ENCODE measurements around the gene TOP2A. TPM values are rescaled to one million over a fixed set of nuclear protein-coding genes. Genes with fewer than 3 reads are reported as not detected.

The TOP2A gene, protein sequence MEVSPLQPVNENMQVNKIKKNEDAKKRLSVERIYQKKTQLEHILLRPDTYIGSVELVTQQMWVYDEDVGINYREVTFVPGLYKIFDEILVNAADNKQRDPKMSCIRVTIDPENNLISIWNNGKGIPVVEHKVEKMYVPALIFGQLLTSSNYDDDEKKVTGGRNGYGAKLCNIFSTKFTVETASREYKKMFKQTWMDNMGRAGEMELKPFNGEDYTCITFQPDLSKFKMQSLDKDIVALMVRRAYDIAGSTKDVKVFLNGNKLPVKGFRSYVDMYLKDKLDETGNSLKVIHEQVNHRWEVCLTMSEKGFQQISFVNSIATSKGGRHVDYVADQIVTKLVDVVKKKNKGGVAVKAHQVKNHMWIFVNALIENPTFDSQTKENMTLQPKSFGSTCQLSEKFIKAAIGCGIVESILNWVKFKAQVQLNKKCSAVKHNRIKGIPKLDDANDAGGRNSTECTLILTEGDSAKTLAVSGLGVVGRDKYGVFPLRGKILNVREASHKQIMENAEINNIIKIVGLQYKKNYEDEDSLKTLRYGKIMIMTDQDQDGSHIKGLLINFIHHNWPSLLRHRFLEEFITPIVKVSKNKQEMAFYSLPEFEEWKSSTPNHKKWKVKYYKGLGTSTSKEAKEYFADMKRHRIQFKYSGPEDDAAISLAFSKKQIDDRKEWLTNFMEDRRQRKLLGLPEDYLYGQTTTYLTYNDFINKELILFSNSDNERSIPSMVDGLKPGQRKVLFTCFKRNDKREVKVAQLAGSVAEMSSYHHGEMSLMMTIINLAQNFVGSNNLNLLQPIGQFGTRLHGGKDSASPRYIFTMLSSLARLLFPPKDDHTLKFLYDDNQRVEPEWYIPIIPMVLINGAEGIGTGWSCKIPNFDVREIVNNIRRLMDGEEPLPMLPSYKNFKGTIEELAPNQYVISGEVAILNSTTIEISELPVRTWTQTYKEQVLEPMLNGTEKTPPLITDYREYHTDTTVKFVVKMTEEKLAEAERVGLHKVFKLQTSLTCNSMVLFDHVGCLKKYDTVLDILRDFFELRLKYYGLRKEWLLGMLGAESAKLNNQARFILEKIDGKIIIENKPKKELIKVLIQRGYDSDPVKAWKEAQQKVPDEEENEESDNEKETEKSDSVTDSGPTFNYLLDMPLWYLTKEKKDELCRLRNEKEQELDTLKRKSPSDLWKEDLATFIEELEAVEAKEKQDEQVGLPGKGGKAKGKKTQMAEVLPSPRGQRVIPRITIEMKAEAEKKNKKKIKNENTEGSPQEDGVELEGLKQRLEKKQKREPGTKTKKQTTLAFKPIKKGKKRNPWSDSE (N-terminal part only)
- 345 and 397 TPM in 2 replicates for polyA plus RNA-seq (2014; cell fraction: cytosol; rRNA removed)
- polyA plus RNA-seq (2014; cell fraction: nucleus; rRNA removed), result 344 and 450 TPM in 2 replicates

DNA sequence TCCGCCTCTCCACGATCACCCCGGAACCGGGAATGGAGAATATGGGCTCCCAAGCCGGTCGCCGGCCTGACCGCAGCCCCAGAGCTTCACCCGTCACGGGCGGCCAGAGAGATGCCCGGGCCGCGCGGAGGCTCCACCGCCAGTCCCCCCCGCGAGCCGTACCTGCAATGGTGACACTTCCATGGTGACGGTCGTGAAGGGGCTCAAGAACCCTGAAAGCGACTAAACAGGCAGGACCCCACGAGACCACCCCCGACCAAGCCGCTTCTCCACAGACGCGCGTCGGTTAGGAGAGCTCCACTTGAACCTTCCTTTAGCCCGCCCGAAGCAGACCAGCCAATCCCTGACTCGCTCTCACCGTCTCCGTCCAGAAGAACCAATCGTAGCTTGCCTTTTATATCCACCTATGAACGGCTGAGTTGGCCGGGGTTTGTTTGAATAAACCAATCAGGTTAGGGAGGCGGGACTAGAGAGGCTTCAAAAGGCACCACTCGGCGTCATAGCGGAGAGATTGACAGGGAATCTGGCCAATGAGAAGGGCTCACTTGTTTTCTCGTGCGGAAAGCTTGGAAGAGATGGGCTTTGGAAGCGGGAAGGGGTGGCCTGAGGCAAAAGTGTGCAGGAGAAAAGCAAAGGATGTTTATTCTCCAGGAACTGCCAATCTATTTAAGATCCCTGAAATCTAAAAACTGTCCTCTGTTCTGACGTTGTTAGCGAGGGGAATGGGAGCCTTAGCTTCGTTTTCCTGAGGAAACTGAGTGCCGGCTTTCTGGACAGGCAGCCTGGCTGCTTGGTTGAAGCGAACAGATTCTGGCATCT is at the start of gene TOP2A:
TSS of gene TOP2A (minus strand) at position 288 of the 819 bp plus-strand sequence. CDS start at position 183, 105 bp downstream.
- peak; percentile 100 for DNase-seq (ENCODE audit: low spot score)

DNA sequence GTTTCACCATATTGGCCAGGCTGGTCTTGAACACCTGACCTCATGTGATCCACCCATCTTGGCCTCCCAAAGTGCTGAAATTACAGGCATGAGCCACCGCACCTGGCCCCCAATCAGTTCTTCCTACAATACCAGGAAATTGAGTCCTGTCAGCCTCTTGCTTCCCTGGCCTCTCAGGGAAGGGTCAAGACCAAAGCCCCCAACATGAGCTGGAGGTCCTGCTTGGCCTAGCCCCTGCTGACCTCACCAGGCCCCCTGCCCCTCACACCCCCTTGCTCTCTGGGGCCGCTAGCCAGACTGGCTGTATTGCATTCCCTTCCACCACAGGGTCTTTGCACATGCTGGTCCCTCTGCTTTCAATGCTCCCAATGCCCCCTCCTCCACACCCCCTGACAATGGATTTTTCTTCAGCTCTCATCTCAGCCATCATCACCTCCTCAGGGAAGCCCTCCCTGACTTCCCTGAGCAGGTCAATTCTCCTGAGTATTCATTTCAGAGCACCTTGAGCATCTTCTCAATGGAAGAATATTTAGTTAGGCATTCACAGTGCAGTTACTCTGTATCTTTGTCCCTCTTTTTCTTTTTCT is 49.7 kb upstream of the TOP2A start:
- no peak for DNase-seq (ENCODE audit: low spot score)

DNA sequence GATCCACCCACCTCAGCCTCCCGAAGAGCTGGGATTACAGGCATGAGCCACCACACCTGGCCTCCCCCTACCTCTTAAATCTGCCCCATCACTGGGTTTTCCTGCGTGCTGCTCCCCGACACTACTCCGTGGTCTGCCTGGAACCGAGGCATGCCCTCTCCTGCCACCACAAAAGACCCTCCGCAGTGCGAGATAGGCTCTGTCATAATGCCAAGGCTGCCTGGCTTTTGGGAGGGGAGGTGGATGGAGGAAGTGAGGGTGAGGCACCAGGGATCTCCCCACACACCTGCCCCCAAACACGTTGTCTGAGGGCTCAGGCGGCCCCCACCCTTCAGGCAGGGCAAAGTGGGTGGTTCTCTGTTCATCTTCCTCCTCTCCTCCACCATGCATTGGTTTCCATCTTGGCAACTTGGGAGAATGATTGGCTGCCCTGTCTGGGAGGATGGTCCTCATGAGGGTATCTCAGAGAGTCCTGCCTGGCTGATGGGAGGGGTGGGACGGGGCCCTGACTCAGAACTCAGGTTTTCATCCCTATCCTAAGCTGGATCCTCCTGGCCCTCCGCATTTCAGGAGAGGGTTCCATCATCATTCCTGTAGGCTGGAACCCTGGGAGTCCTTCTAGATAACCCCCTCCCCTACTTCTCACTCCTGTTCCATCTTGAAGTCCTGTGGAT is 48.7 kb upstream of the TOP2A start:
- no peak for DNase-seq (ENCODE audit: low spot score)

DNA sequence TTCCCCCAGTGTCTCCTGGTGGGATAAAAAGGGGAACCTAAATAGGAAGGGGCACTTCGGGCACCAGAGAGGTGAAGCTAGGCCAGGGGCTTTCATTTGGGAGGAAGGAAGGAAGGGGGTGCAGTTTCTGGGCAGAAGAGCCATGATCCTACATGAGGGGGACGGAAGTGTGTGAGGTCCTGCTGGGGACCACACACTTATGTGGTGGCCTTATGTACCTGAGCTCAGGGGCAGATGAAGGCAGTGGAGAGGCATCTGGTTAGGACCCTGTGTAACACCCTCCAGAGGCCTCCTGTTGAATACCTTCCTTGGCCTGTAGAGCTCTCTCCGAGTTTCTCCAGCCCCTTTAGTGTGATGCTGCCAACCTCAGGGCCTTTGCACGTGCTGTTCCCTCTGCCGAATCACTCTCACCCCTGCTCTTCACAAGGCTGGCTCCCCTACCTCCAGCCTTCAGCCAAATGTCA is 46.7 kb upstream of the TOP2A start:
- DNase-seq (ENCODE audit: low spot score), result no peak

DNA sequence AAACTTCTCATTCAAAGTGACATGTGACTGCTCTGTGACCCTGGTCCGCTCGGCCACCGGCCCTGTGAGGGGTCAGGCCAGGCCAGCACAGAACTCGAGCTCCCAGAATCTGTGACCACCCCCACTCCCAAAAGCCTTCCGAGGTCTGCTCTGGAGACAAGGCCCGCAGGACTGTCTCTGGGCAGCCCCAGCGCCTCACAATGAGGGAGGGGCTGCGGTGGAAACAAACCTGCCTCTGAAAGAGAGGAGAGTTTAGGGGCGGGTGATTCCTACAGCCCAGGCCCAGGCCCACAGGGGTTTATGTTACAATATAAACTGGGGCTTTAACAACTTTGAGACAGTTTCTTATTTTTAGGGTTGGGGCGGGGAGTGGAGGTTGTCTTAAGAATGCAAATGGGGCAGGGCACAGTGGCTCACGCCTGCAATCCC is 45.4 kb upstream of the TOP2A start:
- DNase-seq (ENCODE audit: low spot score), result peak; percentile 34

DNA sequence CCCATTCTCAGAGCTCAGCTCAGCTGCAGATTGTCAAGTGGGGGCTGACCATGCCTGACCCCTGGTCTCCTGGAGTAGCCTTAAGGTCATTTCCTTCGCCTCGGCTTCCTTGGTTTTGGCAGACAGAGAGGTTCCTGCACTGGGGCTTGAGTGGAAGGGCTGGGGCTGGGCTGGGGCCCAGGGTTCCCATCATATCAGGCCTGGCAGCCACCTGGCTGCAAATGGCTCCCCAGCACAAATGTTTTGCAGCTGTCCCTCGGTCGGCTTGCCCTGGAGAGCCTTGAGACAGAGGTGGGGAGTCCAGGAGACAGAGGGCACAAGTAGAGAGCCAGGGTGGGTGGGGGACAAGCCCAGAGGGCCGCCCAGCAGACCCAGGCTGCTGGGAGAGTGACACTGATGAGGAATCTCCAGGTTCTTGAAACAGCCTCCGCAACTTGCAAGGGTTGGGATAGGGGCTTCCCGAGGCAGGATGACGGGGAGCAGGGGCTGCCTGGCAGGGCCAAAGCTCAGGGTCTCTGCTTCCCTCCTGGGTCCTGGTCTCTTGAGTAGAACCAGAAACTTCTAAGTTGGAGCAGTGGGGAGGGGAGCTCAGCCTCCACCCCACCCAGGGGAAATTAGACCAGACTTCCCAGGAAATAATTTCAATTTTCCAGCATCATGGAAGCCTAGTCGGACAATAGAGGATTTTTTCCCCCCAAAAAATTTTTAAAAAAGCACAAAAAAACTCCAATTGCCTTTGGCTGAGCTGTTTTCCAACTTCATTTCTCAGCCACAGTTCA is 44.8 kb upstream of the TOP2A start:
- peak; percentile 42 for DNase-seq (ENCODE audit: low spot score)

DNA sequence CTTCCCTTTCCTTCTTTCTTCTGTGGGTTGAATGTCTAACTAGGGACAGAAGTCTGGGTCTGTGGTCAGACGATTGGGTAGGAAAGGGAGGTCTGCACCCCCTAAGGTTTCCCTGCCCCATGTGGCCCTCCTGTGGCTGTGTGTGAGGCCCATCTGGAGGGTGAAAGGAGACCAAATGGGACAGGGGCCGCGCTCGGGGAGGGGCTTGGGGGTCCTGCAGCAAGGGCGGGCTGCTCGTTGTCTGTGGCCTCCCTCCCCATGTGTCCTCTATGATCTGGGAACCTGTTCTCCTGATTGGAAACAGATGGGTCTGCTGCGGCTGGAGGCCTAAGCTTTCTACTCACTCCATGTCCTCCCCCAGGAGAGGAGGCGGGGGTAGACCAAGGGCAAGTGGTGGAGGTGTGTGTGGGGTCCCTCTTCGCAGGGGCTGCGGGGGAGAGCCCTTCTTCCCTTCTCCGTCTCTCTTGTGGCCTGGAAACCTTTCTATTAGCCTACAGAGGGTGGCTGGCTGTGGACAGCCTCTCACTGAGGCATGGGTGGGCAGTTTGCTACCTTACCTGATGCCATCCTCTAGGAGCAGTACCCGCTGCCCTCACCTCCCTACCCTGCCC is 44.1 kb upstream of the TOP2A start:
- DNase-seq (ENCODE audit: low spot score), result peak; percentile 88

DNA sequence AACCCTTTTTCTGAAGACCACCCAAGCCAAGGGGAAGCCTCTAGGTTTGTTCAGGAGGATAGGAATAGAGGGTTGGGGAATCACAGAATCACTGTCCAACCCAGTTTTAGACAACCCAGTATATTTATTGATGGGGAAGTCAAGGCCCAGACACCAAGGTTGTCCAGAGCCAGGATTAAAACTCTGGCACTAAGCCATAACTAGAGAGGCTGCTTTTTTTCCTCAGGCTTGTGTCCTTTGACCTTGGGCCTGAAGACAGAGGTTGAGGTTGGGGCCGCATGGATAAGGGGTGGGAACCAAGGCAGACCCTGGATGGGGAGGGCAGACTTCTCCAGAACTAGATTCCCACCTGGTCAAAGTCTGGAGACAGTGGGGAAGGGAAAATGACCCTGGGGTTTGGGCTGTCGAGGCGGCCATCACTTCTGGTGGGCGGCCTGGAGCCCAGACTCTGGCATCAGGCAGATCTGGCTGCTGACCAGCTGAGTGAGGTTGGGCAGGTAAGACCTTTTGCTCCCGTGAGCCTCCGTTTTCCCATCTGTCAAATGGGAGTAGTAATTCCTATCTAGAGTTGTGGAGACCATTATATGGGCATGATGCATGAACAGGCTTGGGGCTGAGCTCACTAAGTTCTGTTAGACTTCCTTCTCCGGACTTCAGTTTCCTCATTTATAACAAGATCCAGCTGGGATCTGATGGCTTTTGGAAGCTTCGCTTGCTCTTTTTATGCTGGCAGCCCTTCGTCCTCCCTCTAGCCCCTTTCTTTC is 43.5 kb upstream of the TOP2A start:
- DNase-seq (ENCODE audit: low spot score), result peak; percentile 41

DNA sequence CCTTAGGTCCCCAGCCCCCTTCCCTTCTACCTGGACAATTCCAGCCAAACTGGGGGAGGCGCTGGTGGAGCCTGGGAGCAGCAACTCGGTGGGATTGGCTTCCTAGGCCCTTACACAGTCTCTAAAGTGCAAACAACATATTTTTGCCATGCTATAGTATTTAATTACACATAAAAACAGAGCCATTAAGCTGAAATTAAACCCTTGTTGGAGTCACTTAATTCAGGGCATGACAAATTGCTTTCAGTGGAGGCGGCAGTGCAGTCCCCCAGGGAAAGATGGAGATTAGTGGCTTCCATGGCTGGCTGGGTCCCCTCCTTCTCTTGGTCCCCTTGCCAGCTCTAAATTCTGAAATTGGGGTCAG is 42.9 kb upstream of the TOP2A start:
- peak; percentile 75 for DNase-seq (ENCODE audit: low spot score)

DNA sequence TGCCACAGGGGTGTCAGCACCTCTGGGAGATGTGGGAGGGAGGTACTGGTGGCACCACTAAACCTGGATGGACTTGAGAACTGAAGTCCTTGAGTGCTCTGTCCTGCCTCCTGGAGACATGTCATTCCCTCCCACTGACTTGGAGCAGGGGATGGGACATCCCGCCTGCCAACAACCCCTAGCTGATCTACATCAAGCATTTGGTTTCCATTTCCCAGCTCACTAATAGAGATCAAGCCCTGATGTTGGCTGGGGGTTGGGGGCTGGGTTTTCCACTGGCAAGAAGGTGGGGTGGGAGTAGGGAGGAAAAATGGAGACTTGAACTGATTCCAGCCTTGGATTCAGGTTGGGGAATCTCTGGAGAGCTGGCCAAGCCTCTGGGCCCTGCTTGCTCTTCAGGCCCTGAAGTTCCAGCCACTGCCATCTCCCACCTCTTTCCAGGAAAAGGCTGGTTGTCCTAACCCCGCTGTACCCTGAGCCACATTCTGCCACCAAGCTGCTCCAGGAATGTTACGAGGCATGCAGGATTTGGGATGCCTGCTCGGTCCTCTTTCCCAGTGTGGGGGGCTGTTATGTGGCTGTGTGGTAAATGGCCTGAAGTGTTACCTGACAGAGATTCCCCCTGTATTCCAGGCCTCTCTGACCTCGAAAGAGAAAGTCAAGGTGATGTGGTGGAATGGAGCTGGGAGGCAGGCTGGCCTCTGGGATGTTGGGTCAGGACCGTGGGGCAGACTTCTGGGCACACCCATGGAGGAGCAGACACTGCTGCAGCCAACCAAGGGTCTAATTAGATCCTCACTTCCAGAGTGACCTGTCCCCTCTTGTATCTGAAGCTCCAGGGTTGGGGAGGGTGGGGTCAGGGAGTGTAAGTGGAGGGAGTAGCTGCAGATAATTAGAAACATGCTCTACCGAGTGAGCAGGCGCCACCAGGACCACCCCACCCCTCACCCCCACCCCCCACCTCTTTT is 42.2 kb upstream of the TOP2A start:
- no peak for DNase-seq (ENCODE audit: low spot score)

DNA sequence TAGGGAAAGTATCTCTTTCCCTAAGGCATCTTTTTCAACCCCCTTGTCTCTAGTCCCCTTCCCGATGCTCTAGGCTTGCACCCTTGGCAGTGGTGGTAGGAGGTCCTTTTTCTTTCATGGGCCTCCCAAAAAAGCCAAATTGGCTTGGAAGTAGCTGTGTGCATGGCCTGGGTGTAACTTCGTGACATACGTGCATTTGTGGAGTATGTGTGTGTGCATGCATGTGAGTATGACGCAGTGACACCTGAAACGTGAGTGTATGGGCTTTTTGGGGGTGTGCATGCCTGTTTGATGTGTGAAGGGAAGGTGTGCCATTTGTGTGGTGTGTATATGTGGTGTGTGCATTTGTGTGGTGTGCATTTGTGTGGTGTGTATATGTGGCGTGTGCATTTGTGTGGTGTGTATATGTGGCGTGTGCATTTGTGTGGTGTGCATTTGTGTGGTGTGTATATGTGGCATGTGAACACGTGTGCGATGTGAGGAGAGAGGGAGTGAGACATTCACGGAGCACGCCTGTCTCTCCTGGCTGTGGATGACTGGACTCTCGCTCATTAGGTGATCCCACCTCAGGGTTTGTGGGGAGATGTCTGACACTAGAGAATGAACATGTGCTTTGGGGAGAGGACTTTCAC is 41.3 kb upstream of the TOP2A start:
- no peak for DNase-seq (ENCODE audit: low spot score)

DNA sequence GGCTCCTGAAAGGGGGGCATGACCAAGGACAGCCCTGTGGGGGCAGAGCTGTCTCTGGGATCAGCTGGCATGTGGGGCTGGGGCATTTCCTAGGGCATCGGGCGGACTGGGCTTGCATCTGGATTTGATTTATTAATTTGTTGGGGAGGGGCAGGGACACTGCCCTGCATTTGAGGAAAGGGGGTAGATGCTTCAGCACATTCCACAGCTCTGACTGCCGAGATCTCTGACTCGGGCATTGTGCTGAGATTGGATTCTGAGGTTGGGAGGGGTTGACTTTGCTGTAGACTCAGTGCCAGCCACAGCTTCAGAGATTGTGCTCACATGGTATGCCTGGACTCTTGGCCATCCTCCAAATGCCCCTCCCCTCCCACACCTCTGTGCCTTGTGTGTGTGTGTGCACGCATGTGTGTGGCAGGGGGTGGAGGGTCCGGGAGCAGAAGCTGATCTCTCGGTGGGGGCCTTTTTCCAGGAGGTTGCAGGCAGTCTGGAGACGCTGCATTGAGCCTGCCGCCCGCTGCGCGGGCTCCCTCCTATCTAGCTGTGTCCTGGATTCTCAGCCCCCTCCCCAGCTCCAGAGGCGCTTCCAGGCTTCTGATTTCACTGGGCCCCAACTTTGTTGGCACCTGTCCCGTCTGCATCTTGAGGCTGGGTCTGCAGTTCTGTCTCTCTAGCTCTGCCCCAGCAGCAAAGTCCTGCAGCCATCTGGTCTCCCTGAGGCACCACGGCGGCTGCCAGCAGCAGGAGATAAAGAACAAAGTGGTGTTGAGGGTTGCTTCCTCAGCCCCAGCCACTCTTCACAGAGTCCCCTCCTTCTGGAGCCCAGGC is 40.5 kb upstream of the TOP2A start:
- DNase-seq (ENCODE audit: low spot score), result peak; percentile 56

DNA sequence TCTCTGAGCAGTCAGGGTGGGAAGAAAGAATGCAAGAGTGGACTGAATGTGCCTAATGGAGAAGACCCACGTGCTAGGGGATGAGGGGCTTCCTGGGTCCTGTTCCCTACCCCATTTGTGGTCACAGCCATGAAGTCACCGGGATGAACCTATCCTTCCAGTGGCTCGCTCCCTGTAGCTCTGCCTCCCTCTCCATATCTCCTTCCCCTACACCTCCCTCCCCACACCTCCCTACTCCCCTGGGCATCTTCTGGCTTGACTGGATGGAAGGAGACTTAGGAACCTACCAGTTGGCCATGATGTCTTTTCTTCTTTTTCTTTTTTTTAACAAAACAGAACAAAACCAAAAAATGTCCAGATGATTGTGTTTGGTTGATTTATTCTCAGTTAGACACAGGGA is 39.7 kb upstream of the TOP2A start:
- DNase-seq (ENCODE audit: low spot score), result no peak

DNA sequence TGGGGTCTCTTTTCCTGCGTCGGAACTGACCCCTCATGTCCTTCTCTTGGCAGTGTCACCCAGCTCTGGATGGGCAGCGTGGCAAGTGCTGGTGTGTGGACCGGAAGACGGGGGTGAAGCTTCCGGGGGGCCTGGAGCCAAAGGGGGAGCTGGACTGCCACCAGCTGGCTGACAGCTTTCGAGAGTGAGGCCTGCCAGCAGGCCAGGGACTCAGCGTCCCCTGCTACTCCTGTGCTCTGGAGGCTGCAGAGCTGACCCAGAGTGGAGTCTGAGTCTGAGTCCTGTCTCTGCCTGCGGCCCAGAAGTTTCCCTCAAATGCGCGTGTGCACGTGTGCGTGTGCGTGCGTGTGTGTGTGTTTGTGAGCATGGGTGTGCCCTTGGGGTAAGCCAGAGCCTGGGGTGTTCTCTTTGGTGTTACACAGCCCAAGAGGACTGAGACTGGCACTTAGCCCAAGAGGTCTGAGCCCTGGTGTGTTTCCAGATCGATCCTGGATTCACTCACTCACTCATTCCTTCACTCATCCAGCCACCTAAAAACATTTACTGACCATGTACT is 38.8 kb upstream of the TOP2A start:
- no peak for DNase-seq (ENCODE audit: low spot score)

DNA sequence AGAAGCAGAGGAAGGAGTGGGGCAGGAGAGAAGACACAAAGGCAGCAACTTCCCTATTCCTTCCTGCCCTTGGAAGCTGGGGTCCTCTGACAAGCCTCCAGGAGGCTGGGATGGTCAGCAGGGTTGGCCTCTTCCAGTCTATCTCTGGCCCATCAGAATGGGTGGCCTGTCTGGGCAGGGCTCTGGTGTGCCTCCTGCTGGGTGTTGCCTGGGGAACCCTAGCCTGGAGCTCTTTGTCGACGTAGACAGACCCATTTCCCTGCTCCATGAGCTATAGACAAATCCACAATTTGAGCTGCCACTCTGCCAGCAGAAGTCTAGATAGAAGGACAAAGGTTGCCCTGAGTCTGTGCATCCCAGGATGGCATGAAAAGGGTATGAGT is 36.9 kb upstream of the TOP2A start:
- DNase-seq (ENCODE audit: low spot score), result no peak
